ENCODE data around the gene HHAT.

- TF ChIP-seq CTCF (IDR thresholded peaks at IDR 0.05; ENCODE audit: low read length) (no peak), EZH2 (optimal IDR thresholded peaks at IDR 0.05; ENCODE audit: low read depth, low read length) (no peak)
Measured at GRCh38 chr1:210523830-210524229, 195.1 kb downstream of the HHAT start.

Data from MM.1S (cell line).